GM12801 (cell line): ENCODE measurements around the gene HDAC4.

ENCODE experiments used
- TF ChIP-seq, protein P1 (sequence below): IDR thresholded peaks from one replicate; pipeline ENCODE4 v1.5.1; 2011; ENCODE audit warnings: control low read depth; ENCODE audit not compliant: insufficient read length; ENCODE audit errors: extremely low read depth

The HDAC4 gene

DNA sequence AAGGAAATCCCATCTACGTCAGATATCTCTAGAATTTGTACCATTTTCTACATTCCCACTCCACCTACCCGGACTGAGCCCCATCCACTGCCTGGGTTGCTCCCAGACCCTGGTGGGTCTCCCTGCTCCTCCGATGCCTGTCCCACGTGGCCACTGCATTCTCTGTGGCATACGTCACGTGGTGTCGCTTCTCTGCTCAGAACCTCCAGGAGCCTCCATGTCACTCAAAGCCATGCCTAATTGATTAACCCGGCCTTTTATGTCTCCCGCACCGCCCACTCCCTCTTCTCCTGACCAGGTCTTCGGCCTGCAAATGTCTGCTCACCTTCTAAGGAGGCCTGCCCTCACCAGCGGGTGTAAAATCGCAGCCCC, 176.6 kb downstream of the HDAC4 start:
- TF ChIP-seq, protein P1, sequence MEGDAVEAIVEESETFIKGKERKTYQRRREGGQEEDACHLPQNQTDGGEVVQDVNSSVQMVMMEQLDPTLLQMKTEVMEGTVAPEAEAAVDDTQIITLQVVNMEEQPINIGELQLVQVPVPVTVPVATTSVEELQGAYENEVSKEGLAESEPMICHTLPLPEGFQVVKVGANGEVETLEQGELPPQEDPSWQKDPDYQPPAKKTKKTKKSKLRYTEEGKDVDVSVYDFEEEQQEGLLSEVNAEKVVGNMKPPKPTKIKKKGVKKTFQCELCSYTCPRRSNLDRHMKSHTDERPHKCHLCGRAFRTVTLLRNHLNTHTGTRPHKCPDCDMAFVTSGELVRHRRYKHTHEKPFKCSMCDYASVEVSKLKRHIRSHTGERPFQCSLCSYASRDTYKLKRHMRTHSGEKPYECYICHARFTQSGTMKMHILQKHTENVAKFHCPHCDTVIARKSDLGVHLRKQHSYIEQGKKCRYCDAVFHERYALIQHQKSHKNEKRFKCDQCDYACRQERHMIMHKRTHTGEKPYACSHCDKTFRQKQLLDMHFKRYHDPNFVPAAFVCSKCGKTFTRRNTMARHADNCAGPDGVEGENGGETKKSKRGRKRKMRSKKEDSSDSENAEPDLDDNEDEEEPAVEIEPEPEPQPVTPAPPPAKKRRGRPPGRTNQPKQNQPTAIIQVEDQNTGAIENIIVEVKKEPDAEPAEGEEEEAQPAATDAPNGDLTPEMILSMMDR = no peak

DNA sequence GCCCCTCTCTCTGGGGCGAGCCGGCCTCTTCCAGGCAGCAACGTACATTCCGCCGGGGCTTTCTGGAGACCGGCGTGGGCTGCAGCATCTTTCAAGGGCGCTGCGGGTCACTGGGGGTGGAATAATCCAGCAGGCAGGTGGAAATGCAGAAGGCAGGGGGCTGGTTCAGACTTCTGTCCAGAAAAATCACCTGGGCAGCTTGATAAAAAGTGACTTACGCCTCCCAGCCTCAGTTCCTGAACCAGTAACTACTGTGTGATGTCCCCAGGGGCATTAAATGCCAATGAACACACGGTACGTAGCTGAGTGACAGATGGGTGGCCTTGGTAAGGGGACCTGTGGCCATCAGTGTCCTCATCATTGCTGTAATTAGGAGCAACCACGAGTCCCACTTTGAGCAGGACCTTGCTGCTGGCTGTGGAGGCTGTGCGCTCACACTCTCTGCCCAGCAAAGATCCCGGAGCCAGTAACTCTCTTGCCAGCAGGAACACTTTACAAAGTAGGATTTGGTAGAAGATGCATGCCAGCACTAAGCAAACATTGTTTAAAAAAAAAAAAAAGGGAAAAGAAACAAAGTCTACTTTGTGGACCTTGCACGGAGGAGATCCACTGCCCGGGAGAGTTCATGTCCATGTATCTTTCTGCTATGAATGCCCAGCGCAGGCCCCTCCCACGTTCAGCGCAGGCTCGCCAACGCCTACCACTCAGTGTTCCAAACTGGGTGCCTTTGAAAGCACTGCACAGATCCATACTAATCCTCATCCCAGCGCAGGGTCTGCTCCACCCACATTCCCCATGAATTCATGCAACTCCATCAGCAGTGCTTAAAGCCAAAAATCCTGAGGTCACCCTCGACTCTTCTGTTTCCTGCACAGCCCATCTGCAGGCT, 177.3 kb downstream of the HDAC4 start:
- TF ChIP-seq, protein P1 = no peak

DNA sequence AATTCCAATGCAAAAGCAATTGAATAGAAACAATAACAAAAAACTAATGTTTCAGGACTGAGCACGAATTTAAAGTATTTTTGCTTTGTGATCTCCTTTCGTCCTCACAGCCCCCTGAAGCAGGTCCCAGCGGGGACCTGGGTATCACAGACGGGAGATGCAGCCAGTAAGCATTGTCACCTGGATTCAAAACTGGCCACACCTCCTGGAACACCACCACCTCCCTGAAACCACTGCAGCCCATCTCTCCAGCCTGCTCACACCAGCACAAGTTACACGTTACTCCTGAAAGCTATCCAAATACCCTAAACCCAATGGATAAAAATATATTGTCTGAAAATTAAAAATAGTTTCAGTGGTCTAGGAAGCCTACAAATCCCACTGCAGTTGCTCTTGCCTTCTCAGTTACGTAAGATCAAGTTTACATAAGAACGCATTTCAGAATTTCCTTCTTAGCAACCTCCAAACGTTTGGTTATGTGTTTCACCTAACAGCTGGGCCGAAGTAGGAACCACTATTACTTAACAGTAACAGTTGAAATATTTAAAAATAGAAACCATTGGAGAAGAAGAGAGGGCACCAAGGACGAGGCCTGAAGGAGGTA, 178.0 kb downstream of the HDAC4 start:
- TF ChIP-seq, protein P1 = no peak

DNA sequence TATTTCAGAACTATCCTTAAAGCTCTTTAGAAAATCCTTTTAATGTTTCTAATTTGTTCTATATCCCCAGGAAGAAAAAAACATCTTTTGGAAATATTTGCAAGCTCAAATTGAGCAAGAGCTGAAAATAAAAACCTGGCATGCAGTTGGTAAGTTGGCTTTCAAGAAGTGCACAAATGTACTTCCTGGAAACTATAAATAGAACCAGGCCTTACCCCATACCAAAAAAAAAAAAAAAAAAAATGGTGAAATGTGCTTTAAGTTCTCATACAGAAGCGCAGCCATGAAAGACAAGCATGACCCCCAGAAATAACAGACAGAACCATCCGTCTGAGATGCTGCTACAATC, 178.5 kb downstream of the HDAC4 start:
- TF ChIP-seq, protein P1 = no peak

DNA sequence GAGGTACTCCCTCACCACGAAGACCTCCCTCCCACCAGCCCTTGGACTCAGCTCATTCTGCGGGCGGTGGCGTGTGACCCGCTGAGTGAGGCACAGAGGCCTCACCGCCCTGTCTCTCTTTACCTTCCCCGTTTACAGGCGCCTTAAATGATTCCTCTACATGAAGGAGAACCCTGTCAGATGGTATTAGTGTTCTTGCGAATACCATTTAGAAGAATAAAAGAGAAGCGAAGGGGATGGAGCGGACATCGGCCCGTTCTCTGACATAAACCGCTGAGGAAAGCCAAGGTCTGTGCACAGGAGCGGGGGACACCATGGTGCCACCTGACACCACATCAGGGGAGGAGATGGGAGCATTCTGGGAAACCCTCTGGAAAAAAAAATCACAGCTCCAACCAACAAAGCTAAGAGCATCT, 179.8 kb downstream of the HDAC4 start:
- TF ChIP-seq, protein P1 = no peak

DNA sequence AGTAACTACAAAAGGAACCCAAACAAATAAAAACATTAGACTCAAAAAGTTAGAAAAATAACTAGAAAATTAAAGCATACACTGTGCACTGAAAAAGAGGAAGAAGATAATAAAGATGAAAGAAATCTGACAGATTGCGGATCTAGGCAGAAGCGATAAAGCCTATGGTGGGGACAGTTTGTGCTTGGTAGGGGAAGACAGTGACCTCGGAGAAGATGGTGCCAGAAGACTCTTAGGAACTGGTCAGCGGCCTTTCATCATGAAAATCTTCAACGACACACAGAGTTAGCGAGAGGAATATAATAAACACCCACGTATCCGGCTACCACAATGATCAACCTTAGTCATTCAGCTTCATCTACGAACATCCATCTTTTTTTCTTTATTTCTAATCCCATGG, 180.5 kb downstream of the HDAC4 start:
- TF ChIP-seq, protein P1 = no peak

DNA sequence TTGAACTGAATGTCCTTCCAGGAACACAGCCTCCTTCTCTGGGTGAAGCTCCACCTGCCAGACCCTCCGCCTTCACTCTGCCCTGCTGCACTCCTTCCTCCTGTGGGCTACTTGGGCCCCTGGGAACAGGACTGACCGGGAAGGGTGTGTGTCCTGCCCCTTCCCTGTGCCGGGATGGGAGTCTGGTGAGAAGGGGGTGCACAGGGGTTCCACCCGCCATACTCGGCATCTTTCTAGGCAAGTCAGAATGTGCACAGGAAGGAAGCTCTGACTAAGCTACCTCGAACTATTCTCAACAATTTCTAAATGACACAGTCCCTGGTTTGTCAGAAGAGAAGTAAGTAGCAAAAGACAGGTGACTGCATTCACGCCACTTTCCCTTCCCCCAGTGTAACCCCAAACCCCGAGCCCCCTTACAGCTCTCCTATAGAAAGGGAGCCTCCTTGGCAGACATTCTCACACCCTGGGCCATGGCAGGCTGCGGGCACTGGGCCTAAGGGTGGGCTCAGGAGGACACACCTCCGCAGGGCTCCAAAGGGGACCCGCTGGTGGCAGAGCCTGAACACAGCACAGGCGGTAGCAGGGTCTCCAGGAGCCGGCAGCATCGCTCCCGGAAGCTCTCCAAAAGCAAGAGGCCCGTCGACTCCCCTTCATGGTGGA, 184.1 kb downstream of the HDAC4 start:
- TF ChIP-seq, protein P1 = no peak
